ENCODE data around the gene FAM50A.

FAM50A gene

GRCh38 chrX:154439841-154440240 lies 4.1 kb upstream of the FAM50A start:
- no peak for DNase-seq (ENCODE audit: low read depth in 2 of 2)

GRCh38 chrX:154440623-154441357 lies 3.2 kb upstream of the FAM50A start:
- no peak for DNase-seq (ENCODE audit: low read depth in 2 of 2)

GRCh38 chrX:154441564-154441963 lies 2.4 kb upstream of the FAM50A start:
- DNase-seq (ENCODE audit: low read depth in 2 of 2), result no peak

- no peak for DNase-seq (ENCODE audit: low read depth in 2 of 2)
Observed at GRCh38 chrX:154441984-154442707, 1.8 kb upstream of the FAM50A start.

- DNase-seq (ENCODE audit: low read depth in 2 of 2), result no peak
Observed at GRCh38 chrX:154443479-154443910, 446 bp upstream of the FAM50A start.

- no peak for DNase-seq (ENCODE audit: low read depth in 2 of 2)
Observed at GRCh38 chrX:154444755-154445246, 860 bp downstream of the FAM50A start.

- no peak for DNase-seq (ENCODE audit: low read depth in 2 of 2)
Observed at GRCh38 chrX:154445776-154446175, 1.8 kb downstream of the FAM50A start.

GRCh38 chrX:154446430-154446829 lies 2.5 kb downstream of the FAM50A start:
- no peak for DNase-seq (ENCODE audit: low read depth in 2 of 2)

GRCh38 chrX:154448484-154448883 lies 4.5 kb downstream of the FAM50A start:
- DNase-seq (ENCODE audit: low read depth in 2 of 2), result no peak

- DNase-seq (ENCODE audit: low read depth in 2 of 2), result no peak
Observed at GRCh38 chrX:154449618-154450017, 5.7 kb downstream of the FAM50A start.

- DNase-seq (ENCODE audit: low read depth in 2 of 2), result no peak
Observed at GRCh38 chrX:154450312-154450711, 6.4 kb downstream of the FAM50A start.

GRCh38 chrX:154452823-154453222 lies 8.9 kb downstream of the FAM50A start:
- DNase-seq (ENCODE audit: low read depth in 2 of 2), result no peak

GRCh38 chrX:154457491-154458115 lies 13.7 kb downstream of the FAM50A start:
- no peak for DNase-seq (ENCODE audit: low read depth in 2 of 2)

GRCh38 chrX:154458116-154458953 lies 14.4 kb downstream of the FAM50A start, which contains the start of gene PLXNA3:
PLXNA3 (plus strand) TSS chrX:154458281; CDS start chrX:154460184, 1,903 bp downstream.
- peak; percentile 35 to 46 for DNase-seq (ENCODE audit: low read depth in 2 of 2)

GRCh38 chrX:154458954-154459778 lies 15.2 kb downstream of the FAM50A start:
- DNase-seq (ENCODE audit: low read depth in 2 of 2), result no peak

GRCh38 chrX:154459832-154460231 lies 15.9 kb downstream of the FAM50A start:
- DNase-seq (ENCODE audit: low read depth in 2 of 2), result no peak

GRCh38 chrX:154460326-154460725 lies 16.4 kb downstream of the FAM50A start:
- DNase-seq (ENCODE audit: low read depth in 2 of 2), result no peak

GRCh38 chrX:154462396-154462795 lies 18.5 kb downstream of the FAM50A start:
- no peak for DNase-seq (ENCODE audit: low read depth in 2 of 2)

GRCh38 chrX:154463611-154464220 lies 19.8 kb downstream of the FAM50A start:
- DNase-seq (ENCODE audit: low read depth in 2 of 2), result no peak

GRCh38 chrX:154464806-154465365 lies 20.9 kb downstream of the FAM50A start:
- DNase-seq (ENCODE audit: low read depth in 2 of 2), result no peak
